Esophagus (tissue), 2 donors: Measurements from ENCODE around the gene OGFOD3. TPM values are rescaled to one million over a fixed set of nuclear protein-coding genes. Genes with fewer than 3 reads are reported as not detected.

Experiments used
- H3K27ac ChIP-seq, 2 donors: one replicate each; pipeline ENCODE4 v1.5.1; 2013; ENCODE audit warnings: low read depth in 2 of 2, mild to moderate bottlenecking in 2 of 2, inconsistent platforms in 1 of 2, low read length in 1 of 2, moderate library complexity in 1 of 2
- H3K27me3 ChIP-seq, 2 donors: one replicate each; pipeline ENCODE4 v1.6.1; 2013; ENCODE audit warnings: low read length in 2 of 2, control low read depth in 1 of 2, mild to moderate bottlenecking in 1 of 2; ENCODE audit not compliant: insufficient read depth in 2 of 2, control insufficient read depth in 1 of 2
- H3K36me3 ChIP-seq, 2 donors: one replicate each; pipeline ENCODE4 v1.6.1; 2013; ENCODE audit warnings: low read length in 1 of 2; ENCODE audit not compliant: control insufficient read depth in 2 of 2, insufficient read depth in 2 of 2
- H3K4me1 ChIP-seq, 2 donors: one replicate each; pipeline ENCODE4 v1.6.1; 2013; ENCODE audit warnings: low read length in 1 of 2; ENCODE audit not compliant: control insufficient read depth in 2 of 2, insufficient read depth in 2 of 2
- H3K4me3 ChIP-seq, 2 donors: one replicate each; pipeline ENCODE4 v1.5.1; 2013; ENCODE audit warnings: low read length in 2 of 2, mild to moderate bottlenecking in 2 of 2, low read depth in 1 of 2, moderate library complexity in 1 of 2
- H3K9me3 ChIP-seq, 2 donors: one replicate each; pipeline ENCODE4 v1.6.1; 2013; ENCODE audit warnings: mild to moderate bottlenecking in 2 of 2, low read depth in 1 of 2, low read length in 1 of 2, moderate library complexity in 1 of 2; ENCODE audit not compliant: control insufficient read depth in 2 of 2, insufficient read depth in 1 of 2
- WGBS, 2 donors: extraction: QIAGEN DNeasy Blood & Tissue Kit; methylation state at CpG; one replicate each; pipeline ENCODE4 v1.1.7; 2013; 5-methylcytosine and 5-hydroxymethylcytosine counted together
- polyA plus RNA-seq, 2 donors: library from polyadenylated mRNA; stranded (reverse); fragments of 200-250 nt; gene quantifications; one replicate each; pipeline ENCODE4 v1.2.3, GENCODE V29; 2013
- donor health status: healthy with polysubstance abuse.
- donor health status: Bipolar disorder and iron deficiency.

Gene OGFOD3
- polyA plus RNA-seq, 2 donors, result 11.4 to 11.6 TPM

GRCh38 chr17:82400830-82401229 lies 17.6 kb downstream of the OGFOD3 start:
- Histone ChIP-seq H3K9me3 (no peaks in the 10 kb centered on the region), H3K4me1 (peaks cover 4 to 5% of the 10 kb centered on the region in 2 donors), H3K27ac (no peak overlapping the region), H3K36me3 (peaks cover 9 to 17% of the 10 kb centered on the region in 2 donors), H3K27me3 (no peaks in the 10 kb centered on the region), H3K4me3 (no peak overlapping the region)
- 76 to 77% methylated on average over 19 of the region's 19 CpGs for WGBS, 2 donors

GRCh38 chr17:82400206-82400605 lies 18.2 kb downstream of the OGFOD3 start:
- Histone ChIP-seq H3K4me1 (peaks cover 4 to 5% of the 10 kb centered on the region in 2 donors), H3K27me3 (no peaks in the 10 kb centered on the region), H3K27ac (no peak overlapping the region), H3K9me3 (no peaks in the 10 kb centered on the region), H3K4me3 (no peak overlapping the region), H3K36me3 (peaks cover 9 to 17% of the 10 kb centered on the region in 2 donors)
- WGBS, 2 donors, result 65 to 74% methylated on average over 7 of the region's 7 CpGs

- H3K36me3 ChIP-seq, result peaks cover 9 to 17% of the 10 kb centered on the region in 2 donors
- 78 to 82% methylated on average over 18 of the region's 18 CpGs for WGBS, 2 donors
- no peaks in the 10 kb centered on the region for H3K9me3 ChIP-seq
- H3K27ac ChIP-seq, result no peak overlapping the region
- no peak overlapping the region for H3K4me3 ChIP-seq
- H3K27me3 ChIP-seq, result no peaks in the 10 kb centered on the region
- peaks cover 4 to 5% of the 10 kb centered on the region in 2 donors for H3K4me1 ChIP-seq
These were observed 18.7 kb downstream of the OGFOD3 start for GRCh38 chr17:82399601-82400101.

GRCh38 chr17:82399041-82399441 lies 19.3 kb downstream of the OGFOD3 start:
- Histone ChIP-seq H3K4me1 (peaks cover 1 to 5% of the 10 kb centered on the region in 2 donors), H3K4me3 (no peak overlapping the region), H3K27me3 (no peaks in the 10 kb centered on the region), H3K9me3 (no peaks in the 10 kb centered on the region), H3K36me3 (peaks cover 8 to 17% of the 10 kb centered on the region in 2 donors), H3K27ac (no peak overlapping the region)
- WGBS, 2 donors, result 55 to 63% methylated on average over 13 of the region's 13 CpGs

GRCh38 chr17:82397449-82398335 lies 20.7 kb downstream of the OGFOD3 start:
- no peak overlapping the region for H3K27ac ChIP-seq
- no peak overlapping the region for H3K4me3 ChIP-seq
- H3K4me1 ChIP-seq, result peaks cover 0 to 5% of the 10 kb centered on the region in 2 donors
- H3K9me3 ChIP-seq, result no peaks in the 10 kb centered on the region
- 83 to 89% methylated on average over 37 to 38 of the region's 38 CpGs for WGBS, 2 donors
- no peaks in the 10 kb centered on the region for H3K27me3 ChIP-seq
- H3K36me3 ChIP-seq, result peaks cover 0 to 18% of the 10 kb centered on the region in 2 donors

- peak overlapping the region in 1 of 2 donors; percentile 23 for H3K27ac ChIP-seq
- 73 to 76% methylated on average over 16 to 18 of the region's 19 CpGs for WGBS, 2 donors
- peaks cover 0 to 25% of the 10 kb centered on the region in 2 donors for H3K36me3 ChIP-seq
- H3K27me3 ChIP-seq, result no peaks in the 10 kb centered on the region
- H3K9me3 ChIP-seq, result no peaks in the 10 kb centered on the region
- no peak overlapping the region for H3K4me3 ChIP-seq
- H3K4me1 ChIP-seq, result peaks cover 0 to 5% of the 10 kb centered on the region in 2 donors
These were observed 21.6 kb downstream of the OGFOD3 start for GRCh38 chr17:82396601-82397435.

GRCh38 chr17:82394278-82394677 lies 24.1 kb downstream of the OGFOD3 start:
- WGBS, 2 donors, result 89 to 94% methylated on average over 12 of the region's 12 CpGs
- H3K27ac ChIP-seq, result no peak overlapping the region
- H3K27me3 ChIP-seq, result no peaks in the 10 kb centered on the region
- no peaks in the 10 kb centered on the region for H3K9me3 ChIP-seq
- no peaks in the 10 kb centered on the region for H3K4me1 ChIP-seq
- no peak overlapping the region for H3K4me3 ChIP-seq
- H3K36me3 ChIP-seq, result peaks cover 0 to 27% of the 10 kb centered on the region in 2 donors

- H3K27ac ChIP-seq, result no peak overlapping the region
- peaks cover 0 to under 1% of the 10 kb centered on the region in 2 donors for H3K27me3 ChIP-seq
- H3K4me3 ChIP-seq, result no peak overlapping the region
- H3K9me3 ChIP-seq, result no peaks in the 10 kb centered on the region
- H3K36me3 ChIP-seq, result peaks cover 0 to 25% of the 10 kb centered on the region in 2 donors
- WGBS, 2 donors, result 91 to 92% methylated on average over 15 of the region's 15 CpGs
- H3K4me1 ChIP-seq, result peaks cover 0 to 4% of the 10 kb centered on the region in 2 donors
These were observed 25.4 kb downstream of the OGFOD3 start for GRCh38 chr17:82392941-82393340.

GRCh38 chr17:82392209-82392920 lies 26.0 kb downstream of the OGFOD3 start:
- Histone ChIP-seq H3K4me1 (peaks cover 0 to 5% of the 10 kb centered on the region in 2 donors), H3K27me3 (peaks cover 0 to 3% of the 10 kb centered on the region in 2 donors), H3K4me3 (no peak overlapping the region), H3K36me3 (peaks cover 0 to 22% of the 10 kb centered on the region in 2 donors), H3K9me3 (no peaks in the 10 kb centered on the region), H3K27ac (no peak overlapping the region)
- 92 to 94% methylated on average over 28 of the region's 28 CpGs for WGBS, 2 donors
